Thyroid gland (tissue), 4 donors: ENCODE results near the gene PROC.

ENCODE experiments used
- CTCF ChIP-seq, 6 experiments: fragments of 200-600 bp in 3 of 6; fragments of 450-650 bp in 3 of 6; sonication (generic) in 3 of 6; IDR thresholded peaks; one replicate each; pipeline ENCODE4 v1.5.1; 2016 to 2019; ENCODE audit warnings: antibody characterized with exemption in 6 of 6, mild to moderate bottlenecking in 2 of 6, inconsistent platforms in 1 of 6, moderate library complexity in 1 of 6
- POLR2A ChIP-seq, 2 donors: fragments of 450-650 bp; IDR thresholded peaks; one replicate each; pipeline ENCODE4 v1.6.1; 2017; ENCODE audit warnings: antibody characterized with exemption in 2 of 2, mild to moderate bottlenecking in 2 of 2, moderate library complexity in 1 of 2

DNA sequence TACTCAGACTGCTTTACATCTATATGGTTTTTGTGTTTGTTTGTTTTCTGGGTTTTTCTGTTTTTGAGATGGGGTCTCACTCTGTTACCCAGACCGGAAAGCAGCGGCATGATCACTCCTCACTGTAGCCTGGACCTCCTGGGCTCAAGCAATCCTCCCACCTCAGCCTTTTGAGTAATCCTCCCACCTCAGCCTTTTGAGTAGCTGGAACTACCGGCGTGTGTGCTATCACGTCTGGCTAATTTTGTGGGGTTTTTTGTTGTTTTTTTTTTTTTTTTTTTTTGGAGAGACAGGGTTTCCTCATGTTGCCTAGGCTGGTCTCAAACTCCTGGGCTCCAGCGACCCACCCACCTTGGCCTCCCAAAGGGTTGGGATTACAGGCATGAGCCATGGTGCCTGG lies 39.5 kb upstream of the PROC start:
- no peak for TF ChIP-seq POLR2A (IDR thresholded peaks at IDR 0.05)
- TF ChIP-seq CTCF (IDR thresholded peaks at IDR 0.05) = no peak
